NOMO-1 treated with DMSO at 0.1 percent for 48 hours (cell line): ENCODE data around the gene HEG1.

Experiments used
- DNase-seq: peaks from one replicate; lab custom pipeline; 2025; ENCODE audit not compliant: unreplicated experiment; lab: John Stamatoyannopoulos, UW

Gene HEG1

GRCh38 chr3:125017406-125017805 is 38.4 kb downstream of the HEG1 start:
- DNase-seq: no peak

- DNase-seq: no peak
Measured at GRCh38 chr3:125014570-125015179, 41.1 kb downstream of the HEG1 start.

GRCh38 chr3:125013095-125013494 is 42.7 kb downstream of the HEG1 start:
- no peak for DNase-seq

- DNase-seq: no peak
Measured at GRCh38 chr3:125011941-125012340, 43.9 kb downstream of the HEG1 start.

- no peak for DNase-seq
Measured at GRCh38 chr3:125010393-125010792, 45.4 kb downstream of the HEG1 start.

GRCh38 chr3:125008766-125009165 is 47.0 kb downstream of the HEG1 start:
- DNase-seq: no peak

GRCh38 chr3:125006291-125006731 is 49.5 kb downstream of the HEG1 start:
- no peak for DNase-seq

GRCh38 chr3:125005676-125006075 is 50.1 kb downstream of the HEG1 start:
- no peak for DNase-seq

GRCh38 chr3:125005222-125005621 is 50.6 kb downstream of the HEG1 start:
- no peak for DNase-seq

- no peak for DNase-seq
Measured at GRCh38 chr3:125003859-125004595, 51.8 kb downstream of the HEG1 start.

- no peak for DNase-seq
Measured at GRCh38 chr3:125003369-125003853, 52.4 kb downstream of the HEG1 start.

- DNase-seq: no peak
Measured at GRCh38 chr3:125002414-125003368, 53.1 kb downstream of the HEG1 start.

- no peak for DNase-seq
Measured at GRCh38 chr3:125001557-125002413, 54.0 kb downstream of the HEG1 start.

GRCh38 chr3:125000661-125001060 is 55.1 kb downstream of the HEG1 start:
- DNase-seq: no peak

GRCh38 chr3:124999897-125000435 is 55.8 kb downstream of the HEG1 start:
- no peak for DNase-seq

- DNase-seq: no peak
Measured at GRCh38 chr3:124999317-124999716, 56.5 kb downstream of the HEG1 start.

- DNase-seq: no peak
Measured at GRCh38 chr3:124998247-124998630, 57.6 kb downstream of the HEG1 start.

- no peak for DNase-seq
Measured at GRCh38 chr3:124997303-124998246, 58.2 kb downstream of the HEG1 start.

GRCh38 chr3:124995460-124995994 is 60.3 kb downstream of the HEG1 start:
- DNase-seq: peak; percentile 76
